ENCODE results near the gene KCNMB1. TPM values are rescaled to one million over a fixed set of nuclear protein-coding genes. Genes with fewer than 3 reads are reported as not detected.

KCNMB1 gene
- total RNA-seq, 2 experiments from 2014 or later: not detected

- Histone ChIP-seq H3K9me2 (ENCODE audit: insufficient read depth, low read length) (no peaks in the 10 kb centered on the region), H3K4me2 (ENCODE audit: low read length) (no peak overlapping the region), H3K4me3 (ENCODE audit: low read depth, low read length, poor library complexity, severe bottlenecking) (no peak overlapping the region), H3K4me1 (ENCODE audit: insufficient read depth, low read length, poor library complexity, severe bottlenecking) (no peaks in the 10 kb centered on the region), H3K9me3 (ENCODE audit: low read length) (no peaks in the 10 kb centered on the region), H3K27ac (ENCODE audit: low read depth, low read length, poor library complexity, severe bottlenecking) (no peak overlapping the region), H3K79me2 (ENCODE audit: insufficient read depth, low read depth, low read length) (no peaks in the 10 kb centered on the region), H4K20me1 (ENCODE audit: insufficient read depth, low read length) (no peaks in the 10 kb centered on the region), H2AFZ (ENCODE audit: low read length) (no peak overlapping the region), H3K36me3 (ENCODE audit: insufficient read depth, low read length) (no peaks in the 10 kb centered on the region)
- no peak for DNase-seq (ENCODE audit: low spot score)
- ChIA-PET CTCF (ENCODE audit: unreplicated experiment) (no interaction called here), POLR2A (interaction anchor here (0.7 kb wide), 1 partner anchor 446 kb away, joined by 3 read pairs; no protein-coding TSS in a partner anchor)
- no peak for TF ChIP-seq EZH2phosphoT487 (IDR thresholded peaks at IDR 0.05; ENCODE audit: borderline replicate concordance, low read depth, low read length)
- no peak for TF ChIP-seq CTCF (conservative IDR thresholded peaks at IDR 0.05; ENCODE audit: low read length)
- intact Hi-C loops (cut with micrococcal nuclease; ENCODE audit: unreplicated experiment): no loop called here
- no TSS peak for BruUV-seq (replicated peaks)
These were observed 5.9 kb downstream of the KCNMB1 start for GRCh38 chr5:170383227-170383626.

GRCh38 chr5:170382790-170383189 is 6.4 kb downstream of the KCNMB1 start:
- ChIA-PET CTCF (ENCODE audit: unreplicated experiment) (no interaction called here), POLR2A (interaction anchor here (0.7 kb wide), 1 partner anchor 446 kb away, joined by 3 read pairs; no protein-coding TSS in a partner anchor)
- Histone ChIP-seq H3K36me3 (ENCODE audit: insufficient read depth, low read length) (no peaks in the 10 kb centered on the region), H3K27ac (ENCODE audit: low read depth, low read length, poor library complexity, severe bottlenecking) (no peak overlapping the region), H3K9me3 (ENCODE audit: low read length) (no peaks in the 10 kb centered on the region), H3K4me1 (ENCODE audit: insufficient read depth, low read length, poor library complexity, severe bottlenecking) (no peaks in the 10 kb centered on the region), H2AFZ (ENCODE audit: low read length) (no peak overlapping the region), H3K4me2 (ENCODE audit: low read length) (no peak overlapping the region), H3K4me3 (ENCODE audit: low read depth, low read length, poor library complexity, severe bottlenecking) (no peak overlapping the region), H3K9me2 (ENCODE audit: insufficient read depth, low read length) (no peaks in the 10 kb centered on the region), H3K79me2 (ENCODE audit: insufficient read depth, low read depth, low read length) (no peaks in the 10 kb centered on the region), H4K20me1 (ENCODE audit: insufficient read depth, low read length) (no peaks in the 10 kb centered on the region)
- DNase-seq (ENCODE audit: low spot score): no peak
- intact Hi-C loops (cut with micrococcal nuclease; ENCODE audit: unreplicated experiment): no loop called here
- no TSS peak for BruUV-seq (replicated peaks)
- no peak for TF ChIP-seq EZH2phosphoT487 (IDR thresholded peaks at IDR 0.05; ENCODE audit: borderline replicate concordance, low read depth, low read length)
- no peak for TF ChIP-seq CTCF (conservative IDR thresholded peaks at IDR 0.05; ENCODE audit: low read length)

GRCh38 chr5:170380361-170380951 is 8.7 kb downstream of the KCNMB1 start:
- Histone ChIP-seq H3K36me3 (ENCODE audit: insufficient read depth, low read length) (no peaks in the 10 kb centered on the region), H4K20me1 (ENCODE audit: insufficient read depth, low read length) (no peaks in the 10 kb centered on the region), H3K4me2 (ENCODE audit: low read length) (no peak overlapping the region), H3K9me2 (ENCODE audit: insufficient read depth, low read length) (no peaks in the 10 kb centered on the region), H3K9me3 (ENCODE audit: low read length) (no peaks in the 10 kb centered on the region), H2AFZ (ENCODE audit: low read length) (no peak overlapping the region), H3K79me2 (ENCODE audit: insufficient read depth, low read depth, low read length) (no peaks in the 10 kb centered on the region), H3K4me3 (ENCODE audit: low read depth, low read length, poor library complexity, severe bottlenecking) (no peak overlapping the region), H3K27ac (ENCODE audit: low read depth, low read length, poor library complexity, severe bottlenecking) (no peak overlapping the region), H3K4me1 (ENCODE audit: insufficient read depth, low read length, poor library complexity, severe bottlenecking) (no peaks in the 10 kb centered on the region)
- POLR2A ChIA-PET: interaction anchor here (1.2 to 1.3 kb wide), 2 partner anchors 9 to 18 kb away, joined by 3 to 4 read pairs; partner anchors contain the start of gene KCNMB1
- CTCF ChIA-PET (ENCODE audit: unreplicated experiment): interaction anchor here (0.6 kb wide), 1 partner anchor 16 kb away, joined by 3 read pairs; no protein-coding TSS in a partner anchor
- BruUV-seq (replicated peaks): no TSS peak
- no peak for TF ChIP-seq CTCF (conservative IDR thresholded peaks at IDR 0.05; ENCODE audit: low read length)
- no peak for TF ChIP-seq EZH2phosphoT487 (IDR thresholded peaks at IDR 0.05; ENCODE audit: borderline replicate concordance, low read depth, low read length)
- DNase-seq (ENCODE audit: low spot score): no peak
- intact Hi-C loops (cut with micrococcal nuclease; ENCODE audit: unreplicated experiment): no loop called here

Measured in OCI-LY7 (cell line).